ENCODE measurements around the gene PACRG.

DNA sequence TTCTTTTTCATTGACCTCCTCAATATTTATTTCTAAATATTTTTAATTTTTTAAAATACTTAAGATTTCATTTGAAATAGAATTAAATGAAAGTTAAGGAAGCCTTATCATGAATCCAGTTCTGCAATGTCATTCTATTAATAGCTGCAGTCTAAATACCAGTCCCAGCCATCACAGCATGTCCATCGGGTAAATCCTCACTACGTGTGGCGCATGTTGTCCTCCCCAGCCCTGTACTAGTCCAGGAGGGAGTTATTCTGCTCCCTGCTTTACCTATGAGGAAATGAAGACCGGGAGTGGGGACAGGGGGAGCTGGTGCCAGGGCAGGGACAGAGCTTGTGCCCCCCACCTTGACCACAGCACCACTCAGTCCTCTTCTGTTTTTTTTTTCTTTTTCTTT, 561.7 kb downstream of the PACRG start:
- TF ChIP-seq, protein P1, sequence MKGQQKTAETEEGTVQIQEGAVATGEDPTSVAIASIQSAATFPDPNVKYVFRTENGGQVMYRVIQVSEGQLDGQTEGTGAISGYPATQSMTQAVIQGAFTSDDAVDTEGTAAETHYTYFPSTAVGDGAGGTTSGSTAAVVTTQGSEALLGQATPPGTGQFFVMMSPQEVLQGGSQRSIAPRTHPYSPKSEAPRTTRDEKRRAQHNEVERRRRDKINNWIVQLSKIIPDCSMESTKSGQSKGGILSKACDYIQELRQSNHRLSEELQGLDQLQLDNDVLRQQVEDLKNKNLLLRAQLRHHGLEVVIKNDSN (CRISPR knock-in tag; IDR thresholded peaks at IDR 0.05): no peak
- TF ChIP-seq, protein P2, sequence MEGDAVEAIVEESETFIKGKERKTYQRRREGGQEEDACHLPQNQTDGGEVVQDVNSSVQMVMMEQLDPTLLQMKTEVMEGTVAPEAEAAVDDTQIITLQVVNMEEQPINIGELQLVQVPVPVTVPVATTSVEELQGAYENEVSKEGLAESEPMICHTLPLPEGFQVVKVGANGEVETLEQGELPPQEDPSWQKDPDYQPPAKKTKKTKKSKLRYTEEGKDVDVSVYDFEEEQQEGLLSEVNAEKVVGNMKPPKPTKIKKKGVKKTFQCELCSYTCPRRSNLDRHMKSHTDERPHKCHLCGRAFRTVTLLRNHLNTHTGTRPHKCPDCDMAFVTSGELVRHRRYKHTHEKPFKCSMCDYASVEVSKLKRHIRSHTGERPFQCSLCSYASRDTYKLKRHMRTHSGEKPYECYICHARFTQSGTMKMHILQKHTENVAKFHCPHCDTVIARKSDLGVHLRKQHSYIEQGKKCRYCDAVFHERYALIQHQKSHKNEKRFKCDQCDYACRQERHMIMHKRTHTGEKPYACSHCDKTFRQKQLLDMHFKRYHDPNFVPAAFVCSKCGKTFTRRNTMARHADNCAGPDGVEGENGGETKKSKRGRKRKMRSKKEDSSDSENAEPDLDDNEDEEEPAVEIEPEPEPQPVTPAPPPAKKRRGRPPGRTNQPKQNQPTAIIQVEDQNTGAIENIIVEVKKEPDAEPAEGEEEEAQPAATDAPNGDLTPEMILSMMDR (IDR thresholded peaks at IDR 0.05): no peak
- TF ChIP-seq CREB1 (CRISPR knock-in tag; IDR thresholded peaks at IDR 0.05): no peak
- TF ChIP-seq STAT6 (CRISPR knock-in tag; conservative IDR thresholded peaks at IDR 0.05; ENCODE audit: low read depth): no peak
- TF ChIP-seq MAX (CRISPR knock-in tag; IDR thresholded peaks at IDR 0.05): no peak
- TF ChIP-seq TEAD4 (CRISPR knock-in tag; IDR thresholded peaks at IDR 0.05): no peak
- TF ChIP-seq JUN (CRISPR knock-in tag; IDR thresholded peaks at IDR 0.05): no peak
- TF ChIP-seq TP53 (CRISPR knock-in tag; IDR thresholded peaks at IDR 0.05): no peak
- no peak for TF ChIP-seq ZNF138 (CRISPR knock-in tag; conservative IDR thresholded peaks at IDR 0.05)
- TF ChIP-seq, protein P3, sequence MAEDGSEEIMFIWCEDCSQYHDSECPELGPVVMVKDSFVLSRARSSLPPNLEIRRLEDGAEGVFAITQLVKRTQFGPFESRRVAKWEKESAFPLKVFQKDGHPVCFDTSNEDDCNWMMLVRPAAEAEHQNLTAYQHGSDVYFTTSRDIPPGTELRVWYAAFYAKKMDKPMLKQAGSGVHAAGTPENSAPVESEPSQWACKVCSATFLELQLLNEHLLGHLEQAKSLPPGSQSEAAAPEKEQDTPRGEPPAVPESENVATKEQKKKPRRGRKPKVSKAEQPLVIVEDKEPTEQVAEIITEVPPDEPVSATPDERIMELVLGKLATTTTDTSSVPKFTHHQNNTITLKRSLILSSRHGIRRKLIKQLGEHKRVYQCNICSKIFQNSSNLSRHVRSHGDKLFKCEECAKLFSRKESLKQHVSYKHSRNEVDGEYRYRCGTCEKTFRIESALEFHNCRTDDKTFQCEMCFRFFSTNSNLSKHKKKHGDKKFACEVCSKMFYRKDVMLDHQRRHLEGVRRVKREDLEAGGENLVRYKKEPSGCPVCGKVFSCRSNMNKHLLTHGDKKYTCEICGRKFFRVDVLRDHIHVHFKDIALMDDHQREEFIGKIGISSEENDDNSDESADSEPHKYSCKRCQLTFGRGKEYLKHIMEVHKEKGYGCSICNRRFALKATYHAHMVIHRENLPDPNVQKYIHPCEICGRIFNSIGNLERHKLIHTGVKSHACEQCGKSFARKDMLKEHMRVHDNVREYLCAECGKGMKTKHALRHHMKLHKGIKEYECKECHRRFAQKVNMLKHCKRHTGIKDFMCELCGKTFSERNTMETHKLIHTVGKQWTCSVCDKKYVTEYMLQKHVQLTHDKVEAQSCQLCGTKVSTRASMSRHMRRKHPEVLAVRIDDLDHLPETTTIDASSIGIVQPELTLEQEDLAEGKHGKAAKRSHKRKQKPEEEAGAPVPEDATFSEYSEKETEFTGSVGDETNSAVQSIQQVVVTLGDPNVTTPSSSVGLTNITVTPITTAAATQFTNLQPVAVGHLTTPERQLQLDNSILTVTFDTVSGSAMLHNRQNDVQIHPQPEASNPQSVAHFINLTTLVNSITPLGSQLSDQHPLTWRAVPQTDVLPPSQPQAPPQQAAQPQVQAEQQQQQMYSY (CRISPR knock-in tag; IDR thresholded peaks at IDR 0.05): no peak
- no peak for TF ChIP-seq ELF4 (CRISPR knock-in tag; IDR thresholded peaks at IDR 0.05; ENCODE audit: low read depth)
- no peak for TF ChIP-seq ZNF232 (CRISPR knock-in tag; IDR thresholded peaks at IDR 0.05)
- TF ChIP-seq NR1H2 (CRISPR knock-in tag; IDR thresholded peaks at IDR 0.05): no peak
- no peak for TF ChIP-seq ZNF423 (CRISPR knock-in tag; IDR thresholded peaks at IDR 0.05)
